GM19467 (cell line): Measurements from ENCODE around the gene ATG5.
"Not testable (repeated sequence)": the region's sequence is repeated elsewhere in the genome, so short reads cannot be mapped to it uniquely, and the experiment has no call there.

ENCODE experiments used
- ATAC-seq: cut with Tn5 transposase; IDR thresholded peaks from one replicate; pipeline ENCODE4 v1.9.1; 2021; ENCODE audit warnings: mild to moderate bottlenecking, moderate library complexity; ENCODE audit not compliant: unreplicated experiment

Gene ATG5

DNA sequence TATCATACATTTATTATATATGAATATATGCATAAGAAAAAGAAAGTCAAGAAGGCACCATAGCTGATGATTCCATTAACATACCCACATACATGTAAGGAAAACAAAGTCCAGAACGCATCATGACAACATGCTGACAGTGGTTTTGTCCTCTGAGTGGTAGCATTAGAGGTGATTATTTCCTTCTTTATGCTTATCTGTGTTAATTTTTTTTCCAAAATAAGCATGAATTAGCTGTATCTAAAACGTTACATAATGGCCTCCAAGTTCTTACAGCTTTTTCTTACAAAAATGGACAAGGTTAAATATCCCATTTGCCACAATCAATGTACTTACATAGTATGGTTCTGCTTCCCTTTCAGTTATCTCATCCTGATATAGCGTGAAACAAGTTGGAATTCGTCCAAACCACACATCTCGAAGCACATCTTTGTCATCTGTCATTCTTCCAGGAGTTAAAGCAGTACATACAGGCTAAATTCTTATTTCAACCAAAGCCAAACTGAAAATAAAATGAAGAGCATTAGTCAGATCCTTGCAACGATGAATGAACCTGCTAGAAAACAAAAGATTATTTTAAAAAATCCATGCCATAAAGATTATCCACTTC is 9.7 kb downstream of the ATG5 start:
- no peak for ATAC-seq

GRCh38 chr6:106309766-106310373 is 15.7 kb downstream of the ATG5 start:
- ATAC-seq: no peak

DNA sequence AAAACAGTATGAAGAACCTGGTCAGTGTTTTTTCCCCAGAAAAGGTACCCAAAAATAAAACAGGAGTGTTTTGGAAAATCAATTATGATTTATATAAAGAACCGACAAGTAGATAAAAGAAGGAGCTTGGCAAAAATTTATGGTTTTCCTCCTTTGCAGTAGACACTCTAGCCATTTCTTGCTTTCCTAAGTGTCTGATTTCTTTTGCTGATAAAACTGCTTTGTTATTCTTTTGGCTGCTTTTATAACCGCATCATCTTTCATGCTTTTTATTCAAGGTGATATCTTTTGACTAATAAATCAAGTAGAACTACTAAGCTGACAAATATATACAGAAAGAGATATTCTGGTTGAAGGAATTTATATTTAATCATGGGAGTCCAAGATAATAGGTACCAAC is 16.6 kb downstream of the ATG5 start:
- ATAC-seq: no peak

DNA sequence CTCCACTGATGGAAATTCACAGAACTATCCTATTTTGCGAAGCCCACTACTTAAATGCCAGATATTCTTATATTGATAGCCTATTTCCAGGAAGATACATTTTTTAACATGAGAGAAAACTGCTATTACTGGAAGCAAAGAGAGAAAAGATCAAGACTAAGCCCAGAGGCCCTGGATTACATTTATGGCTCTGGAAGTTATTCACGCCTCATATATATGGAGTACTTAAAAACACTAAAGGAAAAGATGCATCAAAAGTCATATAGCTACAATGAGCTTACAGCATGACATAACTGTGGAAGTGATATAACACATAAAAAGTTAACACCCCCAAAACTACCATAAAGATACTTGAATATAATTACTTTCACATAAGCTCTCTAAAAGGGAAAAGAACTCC is 19.8 kb downstream of the ATG5 start:
- no peak for ATAC-seq

- no peak for ATAC-seq
These were observed 24.6 kb downstream of the ATG5 start for GRCh38 chr6:106300944-106301343.

- ATAC-seq: no peak
These were observed 25.4 kb downstream of the ATG5 start for GRCh38 chr6:106300020-106300780.

GRCh38 chr6:106293116-106293515 is 32.4 kb downstream of the ATG5 start:
- ATAC-seq: no peak

DNA sequence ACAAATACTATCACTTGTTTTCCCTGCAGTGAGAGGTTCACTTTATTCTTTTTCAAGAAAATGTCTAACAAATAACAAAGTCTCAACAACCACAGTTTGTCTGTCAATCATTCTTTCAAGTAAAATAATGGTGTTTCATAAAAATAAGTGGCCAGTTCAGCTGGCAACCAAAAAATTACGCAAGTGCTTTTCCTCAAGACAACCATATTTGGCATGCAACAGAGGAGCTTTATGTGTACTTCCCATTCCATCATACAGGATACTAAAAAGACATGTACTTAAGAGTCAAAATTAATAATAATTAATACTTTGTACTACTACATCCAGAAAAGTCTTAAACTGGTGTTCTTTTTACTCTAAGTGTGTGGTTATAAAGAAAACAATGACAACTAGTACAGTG is 34.6 kb downstream of the ATG5 start:
- ATAC-seq: no peak

DNA sequence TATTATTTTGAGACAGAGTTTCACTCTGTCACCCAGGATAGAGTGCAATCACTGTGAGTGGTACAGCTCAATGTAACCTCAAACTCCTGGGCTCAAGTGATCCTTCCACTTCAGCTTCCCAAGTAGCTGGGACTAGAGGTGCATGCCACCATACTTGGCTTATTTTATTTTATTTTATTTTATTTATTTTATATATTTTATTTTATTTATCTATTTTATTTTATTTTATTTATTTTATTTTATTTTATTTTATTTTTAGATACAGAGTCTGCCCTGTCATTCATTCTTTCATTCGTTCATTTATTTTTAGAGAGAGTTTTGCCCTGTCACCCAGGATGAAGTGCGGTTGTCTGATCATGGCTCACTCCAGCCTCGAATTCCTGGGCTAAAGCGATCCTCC is 35.5 kb downstream of the ATG5 start:
- ATAC-seq: no peak

DNA sequence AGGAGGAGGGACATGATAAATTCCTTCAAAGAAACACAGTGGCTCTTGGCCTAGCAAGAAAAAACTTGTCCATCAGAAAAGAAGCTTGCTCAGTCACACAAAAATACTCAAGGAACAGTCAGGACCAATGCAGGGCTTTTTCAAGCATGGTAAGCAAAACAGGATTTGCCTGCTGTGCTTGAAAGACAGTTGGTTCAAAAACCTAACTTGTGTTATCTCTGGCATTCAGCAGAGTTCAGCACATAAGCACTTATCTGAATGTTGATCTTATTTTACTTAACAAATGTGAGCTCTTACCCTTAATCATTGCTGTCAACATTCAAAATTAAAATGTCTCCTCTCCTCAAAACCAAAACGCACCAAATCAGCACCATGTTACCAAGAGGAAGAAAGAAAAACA is 38.3 kb downstream of the ATG5 start:
- no peak for ATAC-seq

GRCh38 chr6:106286746-106287145 is 38.8 kb downstream of the ATG5 start:
- no peak for ATAC-seq

DNA sequence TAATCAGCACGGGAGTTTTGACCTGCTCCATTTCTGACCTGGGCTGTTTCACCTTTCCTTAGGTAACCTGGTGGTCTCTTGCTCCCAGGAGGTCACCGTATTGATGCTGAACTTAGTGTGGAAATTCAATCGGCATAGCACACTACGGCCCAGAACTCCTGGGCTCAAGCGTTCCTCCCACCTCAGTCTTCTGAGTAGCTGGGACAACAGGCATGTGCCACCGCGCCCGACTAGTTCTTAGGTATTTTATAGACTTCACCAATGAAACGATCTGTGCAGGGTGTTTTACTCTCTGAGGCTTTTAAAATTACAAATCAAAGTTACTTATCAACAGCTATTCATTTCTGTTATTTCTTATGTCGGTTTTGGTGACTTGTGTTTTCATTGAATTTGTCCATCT is 42.1 kb downstream of the ATG5 start:
- no peak for ATAC-seq

DNA sequence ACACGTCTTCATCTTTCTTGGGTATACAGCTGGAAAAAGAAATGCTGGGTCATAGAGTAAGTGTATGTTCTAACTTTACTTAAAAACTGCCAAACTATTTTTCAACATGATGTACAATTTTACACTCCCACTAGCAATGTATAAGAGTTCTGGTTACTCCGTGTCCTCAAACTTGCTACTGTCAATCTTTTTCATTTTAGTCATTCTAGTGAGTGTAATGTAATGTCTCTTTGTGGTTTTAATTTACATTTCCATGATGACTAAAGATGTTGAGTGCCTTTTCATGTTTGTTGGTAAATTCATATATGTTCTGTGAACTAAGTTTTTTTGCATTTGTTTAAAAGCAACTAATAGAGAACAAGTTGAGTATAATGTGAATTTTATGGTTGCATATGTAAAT is 43.9 kb downstream of the ATG5 start:
- ATAC-seq: no peak

GRCh38 chr6:106281088-106281487 is 44.5 kb downstream of the ATG5 start:
- ATAC-seq: no peak

DNA sequence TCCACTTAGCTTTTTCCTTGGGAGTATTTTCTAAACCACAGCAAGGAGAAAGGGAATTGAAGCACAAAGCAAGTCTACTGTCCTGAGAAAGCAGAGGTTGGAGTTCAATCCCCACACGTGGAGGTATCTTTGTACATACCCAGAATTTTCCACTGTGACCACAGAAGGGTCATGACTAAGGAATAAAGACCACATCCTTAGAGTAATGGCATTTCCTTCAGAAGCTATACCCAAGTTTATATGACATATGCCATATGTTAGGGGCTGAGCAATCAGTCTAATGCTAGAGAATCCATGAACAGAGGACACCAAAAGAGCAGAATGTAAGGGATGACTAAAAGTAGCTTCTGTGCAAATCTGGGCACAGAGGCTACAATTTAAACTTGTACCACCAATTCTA is 46.4 kb downstream of the ATG5 start:
- ATAC-seq: no peak

- no peak for ATAC-seq
These were observed 49.9 kb downstream of the ATG5 start for GRCh38 chr6:106275692-106276091.

DNA sequence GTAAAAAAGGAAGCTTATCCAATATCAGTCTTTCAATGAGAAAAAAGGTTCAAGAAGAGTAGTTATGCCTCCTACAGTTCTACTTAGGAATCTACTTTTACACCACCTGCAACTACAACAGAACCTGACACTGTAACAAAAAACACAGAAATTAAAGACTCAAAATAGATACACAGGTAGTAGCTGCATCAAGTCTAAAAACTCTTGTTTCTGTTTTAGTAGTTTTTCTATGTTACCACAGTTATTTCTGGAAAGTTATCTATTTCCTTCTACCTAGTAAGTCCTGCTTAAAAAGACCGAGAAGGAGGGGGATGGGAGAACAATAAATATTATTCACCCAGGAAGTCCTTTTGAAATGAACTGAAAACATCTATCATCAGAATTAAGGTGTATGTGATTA is 52.5 kb downstream of the ATG5 start:
- peak; percentile 74 for ATAC-seq

DNA sequence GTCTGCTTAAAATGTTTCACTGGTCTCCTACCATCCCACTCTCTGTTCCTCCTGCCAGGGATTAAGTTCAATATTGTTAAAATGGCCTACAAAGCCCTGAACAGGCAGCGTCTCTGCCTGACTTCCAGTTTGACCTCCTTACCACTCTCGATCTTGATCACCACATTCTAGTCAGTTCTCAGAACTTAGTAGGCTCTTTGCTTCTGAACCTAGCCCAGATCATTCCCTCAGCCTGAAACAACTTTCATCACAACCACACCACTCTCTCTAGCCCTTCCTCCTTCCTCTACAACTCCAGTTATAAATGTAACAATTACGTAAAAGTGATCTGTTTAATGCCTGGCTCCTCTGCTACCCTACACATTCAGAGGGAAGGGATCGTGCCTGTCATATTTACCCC is 53.3 kb downstream of the ATG5 start:
- ATAC-seq: no peak

DNA sequence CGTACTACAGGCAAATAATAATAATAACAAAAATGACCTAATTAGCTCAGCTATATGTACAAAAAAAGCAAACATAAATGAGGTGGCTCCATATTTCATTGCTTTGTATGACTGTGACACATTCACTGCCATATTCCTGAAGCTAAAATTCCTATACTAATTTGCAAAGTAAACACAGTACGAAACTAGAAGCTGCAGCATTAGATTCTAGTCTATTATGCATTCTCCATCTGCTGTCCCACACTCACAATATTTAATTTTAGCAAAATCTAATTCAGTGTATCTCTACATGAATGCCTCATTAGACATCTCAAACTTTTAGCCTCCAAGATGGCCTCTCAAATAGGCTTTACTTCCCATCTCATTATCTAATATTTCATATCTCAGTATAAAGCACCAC is 55.1 kb downstream of the ATG5 start:
- no peak for ATAC-seq

DNA sequence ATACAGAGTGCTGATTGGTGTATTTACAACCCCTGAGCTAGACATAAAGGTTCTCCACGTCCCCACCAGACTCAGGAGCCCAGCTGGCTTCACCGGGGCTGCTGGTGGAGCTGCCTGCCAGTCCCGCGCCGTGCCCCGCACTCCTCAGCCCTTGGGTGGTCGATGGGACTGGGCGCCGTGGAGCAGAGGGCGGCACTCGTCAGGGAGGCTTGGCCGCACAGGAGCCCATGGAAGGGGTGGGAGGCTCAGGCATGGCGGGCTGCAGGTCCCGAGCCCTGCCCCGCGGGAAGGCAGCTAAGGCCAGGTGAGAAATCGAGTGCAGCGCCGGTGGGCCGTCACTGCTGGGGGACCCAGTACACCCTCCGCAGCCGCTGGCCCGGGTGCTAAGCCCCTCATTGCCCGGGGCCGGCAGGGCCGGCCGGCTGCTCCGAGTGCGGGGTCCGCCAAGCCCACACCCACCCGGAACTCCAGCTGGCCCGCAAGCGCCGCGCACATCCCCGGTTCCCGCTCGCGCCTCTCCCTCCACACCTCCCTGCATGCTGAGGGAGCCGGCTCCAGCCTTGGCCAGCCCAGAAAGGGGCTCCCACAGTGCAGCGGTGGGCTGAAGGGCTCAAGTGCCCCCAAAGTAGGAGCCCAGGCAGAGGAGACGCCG is 56.2 kb downstream of the ATG5 start:
- not testable (repeated sequence) for ATAC-seq

DNA sequence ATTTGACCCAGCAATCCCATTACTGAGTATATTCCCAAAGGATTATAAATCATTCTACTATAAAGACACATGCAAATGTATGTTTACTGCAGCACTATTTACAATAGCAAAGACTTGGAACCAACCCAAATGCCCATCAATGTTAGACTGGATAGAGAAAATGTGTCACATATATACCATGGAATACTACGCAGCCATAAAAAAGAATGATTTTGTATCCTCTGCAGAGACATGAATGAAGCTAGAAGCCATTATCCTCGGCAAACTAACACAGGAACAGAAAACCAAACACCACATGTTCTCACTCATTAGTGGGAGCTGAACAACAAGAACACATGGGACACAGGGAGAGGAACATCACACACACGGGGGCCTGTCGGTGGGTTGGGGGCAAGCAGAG is 57.1 kb downstream of the ATG5 start:
- not testable (repeated sequence) for ATAC-seq

GRCh38 chr6:106264433-106264832 is 61.1 kb downstream of the ATG5 start:
- not testable (repeated sequence) for ATAC-seq
